Astrocyte (in vitro differentiated cells and primary cell): ENCODE results near the gene EFNA2. TPM values are rescaled to one million over a fixed set of nuclear protein-coding genes. Genes with fewer than 3 reads are reported as not detected.

ENCODE experiments used
- DNase-seq: peaks from one replicate; pipeline ENCODE4 v3.0.0-alpha.2; 2010; ENCODE audit warnings: low read depth
- FAIRE-seq: peaks from 2 replicates; lab custom pipeline; 2011; peaks lifted over from hg19 to GRCh38; lab: Jason Lieb, UNC
- H2AFZ ChIP-seq: 2 replicates; pipeline ENCODE4 v1.6.0; 2012; ENCODE audit warnings: low read depth, low read length, inconsistent platforms
- H3K27ac ChIP-seq: 2 replicates; pipeline ENCODE4 v1.5.1; 2011; ENCODE audit warnings: low read depth, low read length, inconsistent platforms
- H3K27me3 ChIP-seq: 2 replicates; pipeline ENCODE4 v1.6.0; 2011; ENCODE audit warnings: low read length, inconsistent platforms; ENCODE audit not compliant: insufficient read depth
- H3K36me3 ChIP-seq: 2 replicates; pipeline ENCODE4 v1.5.1; 2011; ENCODE audit warnings: low read length, inconsistent platforms; ENCODE audit not compliant: insufficient read depth
- H3K4me1 ChIP-seq: 2 replicates; pipeline ENCODE4 v1.5.1; 2011; ENCODE audit warnings: low read length, inconsistent platforms; ENCODE audit not compliant: insufficient read depth
- H3K4me2 ChIP-seq: 2 replicates; pipeline ENCODE4 v1.6.0; 2012; ENCODE audit warnings: low read length, inconsistent platforms
- H3K4me3 ChIP-seq: 2 replicates; pipeline ENCODE4 v1.5.1; 2011; ENCODE audit warnings: low read depth, mild to moderate bottlenecking, low read length, inconsistent platforms; ENCODE audit not compliant: insufficient read depth
- H3K79me2 ChIP-seq: 2 replicates; pipeline ENCODE4 v1.6.0; 2012; ENCODE audit warnings: mild to moderate bottlenecking, low read length, inconsistent platforms; ENCODE audit not compliant: insufficient read depth
- H3K9ac ChIP-seq: 2 replicates; pipeline ENCODE4 v1.6.0; 2012; ENCODE audit warnings: mild to moderate bottlenecking, low read length, inconsistent platforms
- H3K9me3 ChIP-seq: 2 replicates; pipeline ENCODE4 v1.5.1; 2012; ENCODE audit warnings: low read depth, mild to moderate bottlenecking, low read length, inconsistent platforms; ENCODE audit not compliant: insufficient read depth
- H4K20me1 ChIP-seq: 2 replicates; pipeline ENCODE4 v1.6.0; 2012; ENCODE audit warnings: low read length, inconsistent platforms; ENCODE audit not compliant: insufficient read depth
- H3K27ac Mint-ChIP-seq: one replicate; pipeline ENCODE4 v1.8.0; 2021; ENCODE audit warnings: mild to moderate bottlenecking, mixed read lengths; ENCODE audit not compliant: unreplicated experiment
- H3K27me3 Mint-ChIP-seq: one replicate; pipeline ENCODE4 v1.8.0; 2021; ENCODE audit warnings: low read depth, mixed read lengths; ENCODE audit not compliant: unreplicated experiment
- H3K36me3 Mint-ChIP-seq: one replicate; pipeline ENCODE4 v1.8.0; 2021; ENCODE audit warnings: low read depth, mixed read lengths; ENCODE audit not compliant: unreplicated experiment
- H3K4me1 Mint-ChIP-seq: one replicate; pipeline ENCODE4 v1.8.0; 2021; ENCODE audit warnings: low read depth, mixed read lengths; ENCODE audit not compliant: unreplicated experiment
- H3K4me3 Mint-ChIP-seq: one replicate; pipeline ENCODE4 v1.8.0; 2021; ENCODE audit warnings: mild to moderate bottlenecking, moderate library complexity, mixed read lengths; ENCODE audit not compliant: unreplicated experiment
- H3K9me3 Mint-ChIP-seq: one replicate; pipeline ENCODE4 v1.8.0; 2021; ENCODE audit warnings: mild to moderate bottlenecking, mixed read lengths; ENCODE audit not compliant: unreplicated experiment
- CTCF ChIP-seq: IDR thresholded peaks from 2 replicates; pipeline ENCODE4 v1.5.1; 2011; ENCODE audit warnings: low read depth, mild to moderate bottlenecking, inconsistent platforms, low read length, moderate library complexity; ENCODE audit not compliant: insufficient read depth
- EZH2 ChIP-seq: IDR thresholded peaks from 2 replicates; pipeline ENCODE4 v1.6.1; 2012; ENCODE audit warnings: mild to moderate bottlenecking, low read length, inconsistent platforms; ENCODE audit not compliant: insufficient read depth
- total RNA-seq: library from RNA; stranded (reverse); gene quantifications from 2 replicates; pipeline ENCODE4 v1.2.1, GENCODE V29; 2021

The EFNA2 gene
- total RNA-seq, 1 donor from 2014 or later, result 8.4 TPM

DNA sequence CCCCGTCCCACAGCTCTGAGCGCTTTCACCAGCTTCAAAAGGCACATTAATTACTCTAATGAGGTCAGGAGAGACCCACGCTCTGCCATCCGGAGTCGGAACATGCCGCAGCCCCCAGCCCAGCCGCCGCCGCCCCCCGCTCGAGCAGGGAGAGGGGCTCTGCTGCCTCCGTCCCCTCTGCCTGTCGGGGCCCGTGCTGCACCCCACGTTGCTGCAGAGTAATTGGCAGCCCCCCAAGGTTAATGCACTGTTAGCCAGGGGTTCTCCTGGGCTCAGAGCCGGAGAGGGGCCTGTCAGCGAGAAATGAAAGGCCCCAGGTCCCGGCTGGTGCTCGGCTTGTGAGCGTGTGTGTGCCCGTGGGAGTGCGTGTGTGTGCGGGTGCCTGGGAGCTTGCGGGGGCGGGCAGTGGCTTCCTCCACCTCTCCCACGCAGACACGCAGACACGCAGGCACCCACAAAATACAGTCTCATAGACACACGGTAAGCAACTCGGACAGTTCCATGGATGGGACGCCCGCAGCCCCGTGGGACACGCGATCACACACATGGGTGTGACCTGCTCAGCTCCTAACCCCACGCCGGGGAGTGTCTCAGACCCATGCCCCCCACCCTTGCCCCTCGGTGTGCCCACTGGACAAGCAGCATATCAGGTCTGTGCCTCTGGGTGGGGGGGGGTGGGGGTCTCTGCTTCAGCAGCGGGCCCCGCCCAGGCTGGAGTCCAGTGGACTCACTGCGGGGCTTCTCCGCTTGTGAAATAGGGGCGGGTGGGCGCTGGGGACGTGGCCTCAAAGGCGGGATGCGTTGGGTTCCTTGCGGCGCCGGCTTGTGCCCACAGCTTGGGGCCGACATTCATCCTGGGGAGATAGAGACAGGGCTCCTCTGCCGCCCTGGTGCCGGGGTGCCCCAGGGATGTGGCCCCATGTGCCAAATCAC lies 4.8 kb upstream of the EFNA2 start:
- Histone ChIP-seq H3K27ac (no peak overlapping the region), H3K4me3 (no peak overlapping the region), H2AFZ (no peak overlapping the region), H3K4me2 (no peak overlapping the region), H3K79me2 (peaks cover 15% of the 10 kb centered on the region), H3K9ac (no peak overlapping the region), H3K4me1 (peaks cover 9% of the 10 kb centered on the region), H3K9me3 (no peaks in the 10 kb centered on the region), H3K36me3 (peaks cover 5% of the 10 kb centered on the region), H4K20me1 (peaks cover 30% of the 10 kb centered on the region), H3K27me3 (peaks cover 11% of the 10 kb centered on the region)
- peak overlapping the region; percentile 66 for H3K4me3 Mint-ChIP-seq
- no peak for TF ChIP-seq EZH2
- TF ChIP-seq CTCF, result no peak
- DNase-seq (no peak), FAIRE-seq (no peak)
- H3K27me3 Mint-ChIP-seq, result peaks cover 6% of the 10 kb centered on the region
- H3K9me3 Mint-ChIP-seq, result no peaks in the 10 kb centered on the region
- H3K4me1 Mint-ChIP-seq, result peaks cover 1% of the 10 kb centered on the region
- peak overlapping the region; percentile 77 for H3K27ac Mint-ChIP-seq
- H3K36me3 Mint-ChIP-seq, result peaks cover 4% of the 10 kb centered on the region

- H3K4me1 ChIP-seq, result peaks cover 1% of the 10 kb centered on the region
- no peak for FAIRE-seq
- peaks cover 4% of the 10 kb centered on the region for H3K36me3 Mint-ChIP-seq
- no peak overlapping the region for H2AFZ ChIP-seq
- H3K4me2 ChIP-seq, result no peak overlapping the region
- peaks cover 6% of the 10 kb centered on the region for H3K79me2 ChIP-seq
- TF ChIP-seq CTCF (no peak), EZH2 (no peak)
- H3K4me3 ChIP-seq, result no peak overlapping the region
- no peak overlapping the region for H3K27ac ChIP-seq
- no peak overlapping the region for H3K27ac Mint-ChIP-seq
- peaks cover 30% of the 10 kb centered on the region for H4K20me1 ChIP-seq
- H3K9me3 Mint-ChIP-seq, result no peaks in the 10 kb centered on the region
- peaks cover 5% of the 10 kb centered on the region for H3K36me3 ChIP-seq
- no peak for DNase-seq
- no peak overlapping the region for H3K9ac ChIP-seq
- peaks cover 15% of the 10 kb centered on the region for H3K27me3 ChIP-seq
- H3K4me1 Mint-ChIP-seq, result peaks cover 1% of the 10 kb centered on the region
- H3K27me3 Mint-ChIP-seq, result peaks cover 6% of the 10 kb centered on the region
- no peaks in the 10 kb centered on the region for H3K9me3 ChIP-seq
- peak overlapping the region; percentile 34 for H3K4me3 Mint-ChIP-seq
Observed at GRCh38 chr19:1281569-1282287, 3.9 kb upstream of the EFNA2 start.
